ENCODE results near the gene FRMPD2. TPM values are rescaled to one million over a fixed set of nuclear protein-coding genes. Genes with fewer than 3 reads are reported as not detected.
"Not testable (repeated sequence)": the region's sequence is repeated elsewhere in the genome, so short reads cannot be mapped to it uniquely, and the experiment has no call there.

The FRMPD2 gene
- total and polyA plus RNA-seq, 2 donors (not counting 3 experiments of a cell fraction or from before 2014, with no cell fraction given): 0.42 TPM; not detected in 1

DNA sequence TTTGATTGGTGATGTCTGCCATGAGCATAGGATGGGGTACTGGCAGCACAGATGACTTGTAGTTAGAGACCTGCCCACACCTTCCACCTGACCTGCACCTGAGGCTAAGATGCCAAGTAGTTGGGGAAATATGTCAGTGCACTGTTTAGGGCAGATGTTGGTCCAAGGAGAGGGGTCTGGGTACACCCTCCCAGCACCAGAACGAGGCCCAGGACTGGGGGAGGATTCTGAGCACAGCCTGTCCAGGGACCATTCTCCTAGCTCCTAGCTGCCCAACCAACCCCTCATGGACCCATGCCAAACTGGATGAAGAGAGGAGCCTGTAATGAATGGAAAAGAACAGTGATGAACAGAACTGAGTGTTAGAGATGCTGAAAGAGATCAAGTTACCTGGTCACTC, 28.0 kb downstream of the FRMPD2 start:
- Histone ChIP-seq H3K27ac (ENCODE audit: insufficient read depth, low read depth, low read length) (no peak overlapping the region), H3K9me3 (replicated peaks; ENCODE audit: control insufficient read depth, insufficient read depth, low read length) (no peaks in the 10 kb centered on the region), H4K20me1 (replicated peaks; ENCODE audit: control insufficient read depth, extremely low read depth, insufficient read depth, low read length) (no peaks in the 10 kb centered on the region), H3K4me1 (ENCODE audit: control insufficient read depth, extremely low read depth, insufficient read depth, low read length) (no peaks in the 10 kb centered on the region), H3K9me1 (replicated peaks; ENCODE audit: control insufficient read depth, extremely low read depth, insufficient read depth, low read length) (no peaks in the 10 kb centered on the region), H3K4me2 (ENCODE audit: insufficient read depth, low read length) (no peak overlapping the region), H2AFZ (ENCODE audit: low read depth, low read length) (no peak overlapping the region), H3K4me3 (replicated peaks in 1 of 3; ENCODE audit: insufficient read depth in 1 of 3, low read depth in 1 of 3, low read length in 3 of 3) (no peak overlapping the region), H3K36me3 (ENCODE audit: control insufficient read depth in 2 of 2, extremely low read depth in 1 of 2, insufficient read depth in 2 of 2, low read length in 2 of 2) (no peaks in the 10 kb centered on the region), H3K27me3 (ENCODE audit: control insufficient read depth in 2 of 2, insufficient read depth in 2 of 2, low read length in 2 of 2) (no peaks in the 10 kb centered on the region), H3K79me2 (ENCODE audit: control insufficient read depth, insufficient read depth, low read length) (no peaks in the 10 kb centered on the region), H3K9ac (replicated peaks; ENCODE audit: extremely low read depth, insufficient read depth, low read length) (no peak overlapping the region)
- intact Hi-C loops (cut with micrococcal nuclease): no loop called here
- CTCF ChIA-PET: no interaction called here
- FAIRE-seq (no peak), DNase-seq (ENCODE audit: low read depth, low spot score) (no peak)
- dilution Hi-C loops (cut with MboI; ENCODE audit: extremely low pct_ligation_motif_present, low sequenced_read_pairs): no loop called here
- POLR2A ChIA-PET: no interaction called here
- no TSS peak for BruUV-seq (replicated peaks)
- TF ChIP-seq POLR2AphosphoS5 (IDR thresholded peaks at IDR 0.05; ENCODE audit: insufficient read depth, low read depth, low read length) (no peak), JUN (IDR thresholded peaks at IDR 0.05; ENCODE audit: borderline replicate concordance, insufficient read depth, insufficient read length, low read depth) (no peak), EZH2 (IDR thresholded peaks at IDR 0.05; ENCODE audit: borderline replicate concordance, low read depth, low read length, severe bottlenecking) (no peak), FOS (IDR thresholded peaks at IDR 0.05; ENCODE audit: borderline replicate concordance, insufficient read depth, low read length) (no peak), GATA2 (IDR thresholded peaks at IDR 0.05; ENCODE audit: insufficient read depth, insufficient read length, low read depth, low read length) (no peak), POLR2A (IDR thresholded peaks at IDR 0.05; ENCODE audit: low read depth, low read length) (no peak)

DNA sequence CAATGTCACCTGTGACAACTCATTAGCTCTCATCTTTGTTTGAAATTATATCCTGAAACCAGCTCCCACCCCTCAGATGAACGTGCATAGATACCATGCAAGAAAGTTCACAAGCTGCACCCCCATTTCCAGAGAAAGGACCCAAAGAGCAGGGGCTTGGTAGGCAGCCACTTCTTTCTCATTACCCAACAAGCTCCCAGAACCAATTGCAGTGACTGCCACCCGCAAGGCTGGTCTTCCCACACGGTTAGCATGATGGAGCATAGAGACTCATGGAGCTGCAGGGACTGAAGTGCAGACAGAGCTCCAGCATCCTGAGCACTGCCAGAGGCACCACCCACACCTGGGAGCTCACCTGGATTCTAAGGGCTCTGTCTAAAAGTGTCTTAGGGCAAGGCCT, 28.5 kb downstream of the FRMPD2 start:
- H4K20me1 ChIP-seq (replicated peaks; ENCODE audit: control insufficient read depth, extremely low read depth, insufficient read depth, low read length): no peaks in the 10 kb centered on the region
- H3K9me1 ChIP-seq (replicated peaks; ENCODE audit: control insufficient read depth, extremely low read depth, insufficient read depth, low read length): no peaks in the 10 kb centered on the region
- FAIRE-seq (no peak), DNase-seq (ENCODE audit: low read depth, low spot score) (no peak)
- H3K9me3 ChIP-seq (replicated peaks; ENCODE audit: control insufficient read depth, insufficient read depth, low read length): no peaks in the 10 kb centered on the region
- no peaks in the 10 kb centered on the region for H3K79me2 ChIP-seq (ENCODE audit: control insufficient read depth, insufficient read depth, low read length)
- no peak overlapping the region for H3K4me2 ChIP-seq (ENCODE audit: insufficient read depth, low read length)
- H3K4me1 ChIP-seq (ENCODE audit: control insufficient read depth, extremely low read depth, insufficient read depth, low read length): no peaks in the 10 kb centered on the region
- H3K9ac ChIP-seq (replicated peaks; ENCODE audit: extremely low read depth, insufficient read depth, low read length): no peak overlapping the region
- H3K27me3 ChIP-seq (ENCODE audit: control insufficient read depth in 2 of 2, insufficient read depth in 2 of 2, low read length in 2 of 2): no peaks in the 10 kb centered on the region
- ChIA-PET CTCF (no interaction called here), POLR2A (no interaction called here)
- no peak overlapping the region for H3K4me3 ChIP-seq (replicated peaks in 1 of 3; ENCODE audit: insufficient read depth in 1 of 3, low read depth in 1 of 3, low read length in 3 of 3)
- no peak overlapping the region for H2AFZ ChIP-seq (ENCODE audit: low read depth, low read length)
- TF ChIP-seq POLR2A (IDR thresholded peaks at IDR 0.05; ENCODE audit: low read depth, low read length) (no peak), POLR2AphosphoS5 (IDR thresholded peaks at IDR 0.05; ENCODE audit: insufficient read depth, low read depth, low read length) (no peak)
- dilution Hi-C loops (cut with MboI; ENCODE audit: extremely low pct_ligation_motif_present, low sequenced_read_pairs): no loop called here
- no peaks in the 10 kb centered on the region for H3K36me3 ChIP-seq (ENCODE audit: control insufficient read depth in 2 of 2, extremely low read depth in 1 of 2, insufficient read depth in 2 of 2, low read length in 2 of 2)
- H3K27ac ChIP-seq (ENCODE audit: insufficient read depth, low read depth, low read length): no peak overlapping the region
- no TSS peak for BruUV-seq (replicated peaks)
- intact Hi-C loops (cut with micrococcal nuclease): no loop called here

DNA sequence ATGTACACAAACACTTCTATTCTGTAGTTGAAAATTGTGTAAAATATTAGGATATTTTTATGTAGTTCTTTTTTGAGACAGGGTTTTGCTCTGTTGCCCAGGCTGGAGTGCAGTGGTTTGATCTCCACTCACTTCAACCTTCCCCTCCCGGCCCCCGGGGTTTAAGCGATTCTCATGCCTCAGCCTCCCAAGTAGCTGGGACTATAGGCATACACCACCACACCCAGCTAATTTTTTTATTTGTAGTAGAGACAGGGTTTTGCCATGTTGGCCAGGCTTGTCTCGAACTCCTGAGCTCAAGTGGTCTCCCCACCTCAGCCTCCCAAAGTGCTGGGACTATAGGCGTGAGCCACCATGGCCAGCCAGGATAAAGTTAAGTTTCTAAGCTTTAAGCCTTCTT, 30.6 kb downstream of the FRMPD2 start:
- POLR2A ChIA-PET; H3K27me3 ChIP-seq (ENCODE audit: control insufficient read depth in 2 of 2, insufficient read depth in 2 of 2, low read length in 2 of 2); H3K36me3 ChIP-seq (ENCODE audit: control insufficient read depth in 2 of 2, extremely low read depth in 1 of 2, insufficient read depth in 2 of 2, low read length in 2 of 2); H3K27ac ChIP-seq (ENCODE audit: insufficient read depth, low read depth, low read length); DNase-seq (ENCODE audit: low read depth, low spot score); H2AFZ ChIP-seq (ENCODE audit: low read depth, low read length); H4K20me1 ChIP-seq (replicated peaks; ENCODE audit: control insufficient read depth, extremely low read depth, insufficient read depth, low read length); FAIRE-seq; H3K4me3 ChIP-seq (replicated peaks in 1 of 3; ENCODE audit: insufficient read depth in 1 of 3, low read depth in 1 of 3, low read length in 3 of 3); H3K4me2 ChIP-seq (ENCODE audit: insufficient read depth, low read length); H3K4me1 ChIP-seq (ENCODE audit: control insufficient read depth, extremely low read depth, insufficient read depth, low read length); BruUV-seq (replicated peaks); H3K9ac ChIP-seq (replicated peaks; ENCODE audit: extremely low read depth, insufficient read depth, low read length); CTCF ChIA-PET; H3K9me1 ChIP-seq (replicated peaks; ENCODE audit: control insufficient read depth, extremely low read depth, insufficient read depth, low read length); dilution Hi-C loops (cut with MboI; ENCODE audit: extremely low pct_ligation_motif_present, low sequenced_read_pairs); H3K79me2 ChIP-seq (ENCODE audit: control insufficient read depth, insufficient read depth, low read length); intact Hi-C loops (cut with micrococcal nuclease); H3K9me3 ChIP-seq (replicated peaks; ENCODE audit: control insufficient read depth, insufficient read depth, low read length): not testable (repeated sequence)

Measured in endothelial cell of umbilical vein (primary cell).